ENCODE data around the gene LCN15.

The LCN15 gene

GRCh38 chr9:136710543-136710942 is 53.8 kb downstream of the LCN15 start:
- H3K4me3 ChIP-seq (ENCODE audit: control insufficient read depth, low read depth, low read length) = no peak overlapping the region
- no peak for DNase-seq (ENCODE audit: low read depth)
- TF ChIP-seq CTCF (IDR thresholded peaks at IDR 0.05; ENCODE audit: control insufficient read depth, insufficient read depth, low read depth, low read length, missing control alignments) = no peak
